SJSA1 (cell line): ENCODE measurements around the gene EIF1. TPM values are rescaled to one million over a fixed set of nuclear protein-coding genes. Genes with fewer than 3 reads are reported as not detected.
"Not testable (repeated sequence)": the region's sequence is repeated elsewhere in the genome, so short reads cannot be mapped to it uniquely, and the experiment has no call there.

Experiments
- DNase-seq, 2 experiments: peaks; one replicate each; pipeline ENCODE4 v3.0.0-alpha.2; 2015 to 2020; ENCODE audit warnings: low spot score in 2 of 2, low read depth in 1 of 2
- H3K27ac ChIP-seq: fragments of 250-450 bp; sonication (Bioruptor Pico); 2 replicates; pipeline ENCODE4 v1.5.1; 2020; ENCODE audit warnings: mild to moderate bottlenecking, moderate library complexity
- H3K27me3 ChIP-seq: fragments of 250-450 bp; sonication (Bioruptor Pico); replicated peaks from 2 replicates; pipeline ENCODE4 v1.5.1; 2020; ENCODE audit warnings: mild to moderate bottlenecking, moderate library complexity
- H3K36me3 ChIP-seq: fragments of 250-450 bp; sonication (Bioruptor Pico); 2 replicates; pipeline ENCODE4 v1.5.1; 2020; ENCODE audit warnings: mild to moderate bottlenecking
- H3K4me1 ChIP-seq: fragments of 250-450 bp; sonication (Bioruptor Pico); replicated peaks from 2 replicates; pipeline ENCODE4 v1.6.1; 2021; ENCODE audit warnings: mild to moderate bottlenecking
- H3K4me3 ChIP-seq: fragments of 250-450 bp; sonication (Bioruptor Pico); 2 replicates; pipeline ENCODE4 v1.5.1; 2020; ENCODE audit warnings: mild to moderate bottlenecking
- H3K9me3 ChIP-seq: fragments of 250-450 bp; sonication (Bioruptor Pico); replicated peaks from 2 replicates; pipeline ENCODE4 v1.5.1; 2020; ENCODE audit warnings: mild to moderate bottlenecking
- total RNA-seq: library from RNA; depleted of rRNA; stranded (reverse); fragments of >200 nt; shearing (Covaris generic); gene quantifications from 2 replicates; pipeline ENCODE4 v1.2.3, GENCODE V29; 2014; rRNA removed

The EIF1 gene
- 80.1 and 91.0 TPM in 2 replicates for total RNA-seq

DNA sequence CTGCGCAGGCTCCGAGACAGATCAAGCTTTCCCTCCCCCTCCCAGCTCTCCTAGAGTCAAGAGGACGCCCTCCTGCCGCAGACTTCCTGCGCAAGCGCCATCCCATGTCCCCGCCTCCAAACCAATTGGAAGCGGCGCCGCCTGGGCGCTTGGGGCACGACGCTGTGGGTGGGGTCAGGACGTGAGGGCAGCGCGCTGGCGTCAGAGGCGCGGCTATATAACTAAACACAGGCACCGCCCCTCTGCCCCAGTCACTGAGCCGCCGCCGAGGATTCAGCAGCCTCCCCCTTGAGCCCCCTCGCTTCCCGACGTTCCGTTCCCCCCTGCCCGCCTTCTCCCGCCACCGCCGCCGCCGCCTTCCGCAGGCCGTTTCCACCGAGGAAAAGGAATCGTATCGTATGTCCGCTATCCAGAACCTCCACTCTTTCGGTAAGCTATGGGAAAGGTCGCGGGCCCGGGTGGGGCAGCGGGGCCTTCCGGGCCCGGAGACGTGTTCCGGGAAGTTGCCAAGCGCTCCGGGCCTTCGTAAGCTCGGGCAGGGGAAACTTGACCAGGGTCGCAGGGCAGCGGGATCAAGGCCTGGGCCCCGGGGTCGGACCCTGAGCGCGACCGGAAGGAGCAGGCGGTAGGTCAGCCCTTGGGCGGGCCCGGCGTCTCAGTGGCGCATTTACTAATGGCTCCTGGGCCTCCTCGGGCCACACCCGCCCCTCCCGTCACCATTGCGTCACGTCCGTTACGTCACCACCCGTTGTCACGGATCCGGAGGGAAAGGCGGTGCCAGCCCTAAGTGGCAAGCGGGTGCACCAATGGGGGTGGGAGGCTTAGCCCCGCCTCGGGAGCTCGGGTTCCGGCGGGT is at the start of gene EIF1:
TSS of gene EIF1 (plus strand) at position 245 of the 856 bp plus-strand sequence. CDS start at position 399, 154 bp downstream.
- peak; percentile 99 for DNase-seq
- peaks cover 2% of the 10 kb centered on the region; the same call in 1 of the 2 replicates for H3K9me3 ChIP-seq
- H3K4me3 ChIP-seq, result peak within 1 kb of the TSS; percentile 96
- H3K27ac ChIP-seq, result peak within 1 kb of the TSS; percentile 100
- no peaks in the 10 kb centered on the region; the same call in 1 of the 2 replicates for H3K27me3 ChIP-seq
- H3K4me1 ChIP-seq, result peaks cover 13% of the 10 kb centered on the region; the same call in 1 of the 2 replicates
- H3K36me3 ChIP-seq, result peaks cover 52% of the 10 kb centered on the region

DNA sequence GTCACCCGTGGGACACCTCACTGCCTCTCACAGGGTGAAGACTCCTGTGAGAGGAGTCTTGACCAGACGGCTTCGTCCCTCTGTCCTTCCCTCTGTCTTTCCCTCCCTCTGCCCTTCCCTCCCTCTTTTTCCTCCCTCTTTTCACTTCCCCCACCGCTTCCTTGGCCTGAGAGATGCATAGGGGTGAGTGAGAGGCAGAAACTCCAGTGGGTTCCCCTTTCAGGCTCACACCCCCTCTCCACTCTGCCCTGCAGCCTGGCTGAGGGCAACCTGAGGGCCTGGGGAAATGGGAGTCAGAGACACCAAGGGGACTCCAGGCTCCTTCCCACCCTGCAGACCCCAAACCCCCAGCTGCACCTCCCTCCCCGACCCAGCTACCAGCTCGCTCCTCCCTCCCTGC is 49.7 kb upstream of the EIF1 start:
- Histone ChIP-seq H3K4me3 (no peak overlapping the region), H3K4me1 (peaks cover 52% of the 10 kb centered on the region), H3K9me3 (no peaks in the 10 kb centered on the region), H3K27me3 (no peaks in the 10 kb centered on the region), H3K27ac (no peak overlapping the region), H3K36me3 (no peaks in the 10 kb centered on the region)
- no peak for DNase-seq

DNA sequence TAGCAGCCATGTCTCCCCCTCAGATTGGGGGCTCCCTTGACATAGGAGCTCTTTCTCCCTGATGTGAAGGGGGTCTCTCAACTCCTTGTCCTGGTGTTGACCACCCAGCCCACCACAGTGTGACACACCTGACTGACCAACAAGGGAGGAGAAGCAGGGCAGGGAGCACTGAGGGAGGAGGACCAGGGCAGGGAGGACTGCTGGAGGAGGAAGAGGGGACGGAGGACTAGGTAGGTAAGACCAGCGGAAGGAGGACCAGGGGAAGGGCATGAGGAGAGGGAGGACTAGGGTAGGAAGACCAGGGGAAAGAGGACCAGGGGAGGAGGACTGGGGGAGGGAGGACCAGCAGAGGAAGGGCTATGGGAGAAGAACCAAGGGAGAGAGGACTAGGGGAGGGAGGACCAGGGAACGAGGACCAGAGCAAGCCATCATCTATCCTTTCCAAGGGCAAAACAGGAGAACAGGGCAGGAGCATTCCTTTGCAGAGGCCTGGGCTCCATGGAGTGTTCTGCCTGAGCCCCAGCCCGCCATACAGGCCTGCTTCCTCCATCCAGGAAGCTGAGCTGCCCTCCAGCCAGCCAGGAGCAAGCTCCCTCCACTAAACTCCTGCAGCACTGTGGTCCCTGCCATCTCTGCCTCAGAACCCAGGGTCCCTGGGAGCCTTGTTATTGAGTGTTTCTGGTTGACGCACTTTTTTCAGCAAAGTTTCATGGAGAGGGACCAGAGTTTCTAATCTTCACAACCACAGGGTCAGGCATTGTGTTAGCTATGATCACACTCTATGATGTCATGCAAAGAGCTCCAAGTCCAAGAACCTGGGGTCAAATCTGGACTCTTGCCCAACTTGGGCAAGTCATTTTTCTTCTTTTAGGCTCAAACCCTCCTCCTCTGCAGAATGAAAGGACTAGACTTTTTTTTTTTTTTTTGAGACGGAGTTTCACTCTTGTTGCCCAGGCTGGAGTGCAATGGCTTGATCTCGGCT is 48.9 kb upstream of the EIF1 start:
- Histone ChIP-seq H3K4me1 (peaks cover 44% of the 10 kb centered on the region), H3K4me3 (no peak overlapping the region), H3K36me3 (no peaks in the 10 kb centered on the region)

DNA sequence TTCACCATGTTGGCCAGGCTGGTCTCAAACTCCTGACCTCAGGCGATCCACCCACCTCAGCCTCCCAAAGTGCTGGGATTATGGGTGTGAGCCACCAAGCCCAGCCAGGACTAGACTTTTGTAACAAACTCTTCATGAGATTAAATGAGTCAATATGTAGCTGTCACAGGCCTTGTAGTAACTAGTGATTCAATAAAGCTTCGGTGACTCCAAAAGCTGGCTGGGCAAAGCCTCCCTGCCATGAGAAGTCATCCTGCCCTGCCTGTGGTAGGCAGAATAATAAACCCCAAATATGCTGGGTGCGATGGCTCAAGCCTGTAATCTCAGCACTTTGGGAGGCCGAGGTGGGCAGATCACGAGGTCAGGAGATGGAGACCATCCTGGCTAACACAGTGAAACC is 48.1 kb upstream of the EIF1 start:
- not testable (repeated sequence) for H3K9me3 ChIP-seq, H3K27ac ChIP-seq, H3K4me3 ChIP-seq, DNase-seq, H3K36me3 ChIP-seq, H3K27me3 ChIP-seq
- H3K4me1 ChIP-seq, result peaks cover 42% of the 10 kb centered on the region

More for the DNA sequence above, 48.9 kb upstream of the EIF1 start:
- no peak for DNase-seq
- Histone ChIP-seq H3K27ac (no peak overlapping the region), H3K27me3 (no peaks in the 10 kb centered on the region), H3K9me3 (no peaks in the 10 kb centered on the region)

DNA sequence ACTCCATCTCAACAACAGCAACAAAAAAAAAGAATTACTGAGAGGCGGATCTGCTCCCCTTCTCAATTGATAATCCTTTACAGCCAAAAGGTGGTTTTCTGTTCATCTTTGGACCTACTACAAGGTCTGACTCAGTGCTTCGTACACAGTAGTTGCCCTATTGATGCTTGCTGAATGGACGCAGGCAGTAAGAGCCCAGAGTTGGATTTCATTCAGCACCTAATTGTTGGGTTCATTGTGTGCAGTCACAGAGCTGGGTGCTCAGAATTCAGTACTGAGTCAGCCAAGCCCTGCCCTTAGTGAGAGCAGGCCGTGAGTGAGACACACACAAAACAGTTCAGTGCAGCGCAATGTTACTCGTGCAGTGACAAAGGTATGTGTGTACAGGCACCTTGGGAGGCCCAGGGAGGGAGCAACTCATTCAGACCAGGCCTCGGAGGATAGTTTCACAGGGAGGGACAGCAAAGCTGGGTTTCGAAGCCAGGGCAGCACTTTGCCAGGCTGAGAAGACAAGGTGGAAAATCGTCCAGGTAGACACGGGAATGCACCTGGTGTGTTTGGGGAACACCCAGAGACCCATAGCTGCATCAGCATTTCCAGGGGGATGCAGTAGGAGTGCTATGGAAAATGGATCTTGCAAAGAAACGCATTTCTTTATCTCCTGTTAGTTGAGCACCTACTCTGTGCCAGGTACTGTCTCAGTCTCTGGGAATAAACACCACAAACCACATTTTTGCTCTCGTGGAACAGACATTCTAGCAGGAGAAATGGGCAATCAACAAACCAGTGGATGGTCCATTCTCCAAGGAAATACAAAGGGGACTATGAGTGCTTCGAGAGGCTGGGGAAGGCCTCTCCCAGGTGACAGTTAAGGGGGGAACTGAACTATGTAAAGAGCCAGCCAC is 46.2 kb upstream of the EIF1 start:
- Histone ChIP-seq H3K4me3 (no peak overlapping the region), H3K36me3 (no peaks in the 10 kb centered on the region), H3K27me3 (no peaks in the 10 kb centered on the region), H3K9me3 (no peaks in the 10 kb centered on the region), H3K27ac (no peak overlapping the region), H3K4me1 (peaks cover 38% of the 10 kb centered on the region)
- DNase-seq, result peak in 1 of 2 experiments; percentile 22

DNA sequence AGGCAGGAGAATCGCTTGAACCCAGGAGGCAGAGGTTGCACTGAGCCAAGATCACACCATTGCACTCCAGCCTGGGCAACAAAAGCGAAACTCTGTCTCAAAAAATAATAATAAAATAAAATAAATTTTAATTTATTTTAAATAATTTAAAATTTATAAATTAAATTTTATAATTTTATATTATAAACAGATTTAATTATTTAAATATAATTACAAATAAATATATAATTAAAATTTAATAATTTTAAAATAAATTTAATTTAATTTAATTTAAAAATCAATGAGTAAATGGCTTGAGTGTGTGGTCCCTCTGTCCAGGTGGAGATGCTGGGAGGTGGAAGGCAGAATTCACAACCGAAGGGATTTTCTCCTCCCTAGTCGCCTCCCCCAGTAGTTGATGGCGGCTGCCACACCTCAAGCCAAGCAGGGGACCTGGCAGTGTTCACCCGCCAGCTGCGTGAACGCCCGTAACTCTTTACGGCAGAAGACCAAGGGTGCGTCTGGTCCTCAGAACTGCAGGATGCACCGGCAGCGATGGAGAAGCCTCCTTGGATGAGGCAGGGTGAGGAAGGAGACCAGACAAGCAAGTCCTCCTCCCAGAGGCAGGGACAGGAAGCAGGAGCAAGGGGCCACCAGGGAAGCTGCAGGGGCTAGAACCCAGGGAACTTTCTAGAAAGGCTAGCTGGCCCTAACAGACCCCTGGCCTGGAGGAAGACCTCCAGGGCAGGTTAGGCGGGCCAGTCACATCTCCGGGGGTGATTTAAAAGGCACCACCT is 41.5 kb upstream of the EIF1 start:
- H3K36me3 ChIP-seq, result no peaks in the 10 kb centered on the region
- peaks cover 35% of the 10 kb centered on the region for H3K4me1 ChIP-seq
- H3K4me3 ChIP-seq, result no peak overlapping the region
- H3K9me3 ChIP-seq, result no peaks in the 10 kb centered on the region
- no peak overlapping the region for H3K27ac ChIP-seq
- H3K27me3 ChIP-seq, result no peaks in the 10 kb centered on the region
- no peak for DNase-seq

DNA sequence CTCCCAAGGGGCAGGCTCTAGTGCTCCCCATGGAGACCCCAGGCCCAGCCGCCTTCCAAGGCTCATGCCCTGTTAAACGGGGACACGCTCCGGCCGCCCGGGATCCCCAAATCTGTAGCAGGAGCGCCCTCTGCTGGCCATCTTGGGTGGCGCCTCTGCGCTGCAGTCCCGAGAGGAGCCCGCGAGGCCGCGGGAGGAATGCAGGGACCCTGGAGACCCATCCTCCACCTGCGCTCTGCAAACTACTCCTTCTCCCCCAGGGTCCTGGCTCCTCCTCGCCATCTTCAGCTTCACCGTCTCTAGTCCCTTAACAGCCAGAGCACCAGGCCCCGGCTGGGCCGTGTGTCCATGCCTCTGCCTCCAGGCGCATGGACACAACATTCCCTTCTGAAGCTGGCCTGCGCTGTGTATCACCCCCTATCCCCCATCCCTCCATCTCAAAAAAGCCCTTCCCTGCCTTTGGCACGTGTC is 40.7 kb upstream of the EIF1 start:
- Histone ChIP-seq H3K36me3 (no peaks in the 10 kb centered on the region), H3K4me1 (peaks cover 29% of the 10 kb centered on the region), H3K27ac (no peak overlapping the region), H3K9me3 (no peaks in the 10 kb centered on the region), H3K27me3 (no peaks in the 10 kb centered on the region), H3K4me3 (peak overlapping the region; percentile 21)
- peak; percentile 88 to 91 for DNase-seq

DNA sequence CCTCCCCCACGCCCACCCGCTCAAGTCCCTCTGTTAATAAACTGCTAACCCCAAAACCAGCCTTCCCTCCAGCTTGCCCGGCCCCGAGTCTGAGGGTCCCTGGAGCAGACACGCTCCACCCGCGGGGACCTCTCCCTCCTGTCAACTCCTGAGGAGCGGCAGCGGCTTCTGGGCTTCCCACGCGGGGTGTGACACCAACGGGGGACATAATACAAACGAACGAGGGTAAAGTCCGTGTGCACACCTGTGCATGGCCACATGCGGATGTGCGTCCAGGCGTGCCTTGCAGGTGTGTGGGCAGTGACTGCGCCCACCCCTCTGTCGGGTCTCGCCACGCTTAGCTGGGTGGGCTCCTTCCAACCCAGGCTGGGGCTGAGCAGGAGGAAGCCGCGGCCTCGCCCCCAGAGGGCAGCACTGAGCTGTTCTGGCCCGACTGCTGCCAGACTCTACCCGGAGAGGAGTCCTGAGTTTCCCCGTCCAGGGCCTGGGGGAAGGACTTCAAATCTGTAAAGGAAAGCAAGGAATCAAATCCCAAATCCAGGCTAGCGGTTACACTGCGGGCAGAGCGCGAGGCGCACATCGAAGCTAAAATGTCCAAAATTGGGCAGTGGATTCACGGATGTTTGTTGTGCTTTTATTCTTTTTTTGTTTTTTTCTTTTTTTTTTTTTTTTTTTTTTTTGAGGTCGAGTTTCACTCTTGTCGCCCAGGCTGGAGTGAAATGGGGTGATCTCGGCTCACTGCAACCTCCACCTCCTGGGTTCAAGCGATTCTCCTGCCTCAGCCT is 40.1 kb upstream of the EIF1 start:
- H3K36me3 ChIP-seq, result no peaks in the 10 kb centered on the region
- 0 out of 2 replicates have a peak overlapping the region, but pooled peaks have one; percentile 26 for H3K27ac ChIP-seq

DNA sequence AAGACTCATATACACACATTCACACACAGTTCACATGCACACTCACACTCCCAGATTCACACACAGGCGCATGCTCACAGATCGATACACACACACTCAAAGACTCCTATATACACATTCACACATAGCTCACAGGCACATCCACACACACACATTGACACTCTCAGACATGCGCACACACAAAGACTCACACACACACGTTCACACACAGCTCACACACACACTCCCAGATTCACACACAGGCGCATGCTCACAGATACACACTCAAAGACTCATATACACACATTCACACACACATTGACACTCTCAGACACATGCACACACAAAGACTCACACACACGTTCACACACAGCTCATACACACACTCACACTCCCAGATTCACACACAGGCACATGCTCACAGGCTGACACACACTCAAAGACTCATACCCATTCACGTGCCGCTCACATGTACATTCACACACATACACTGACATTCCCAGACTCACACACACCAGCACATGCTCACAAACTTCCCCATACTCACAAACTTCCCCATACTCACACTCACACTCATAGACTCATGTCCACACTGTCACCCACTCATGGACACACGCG is 38.7 kb upstream of the EIF1 start:
- Histone ChIP-seq H3K27ac (no peak overlapping the region), H3K36me3 (no peaks in the 10 kb centered on the region), H3K4me1 (peaks cover 29% of the 10 kb centered on the region), H3K27me3 (no peaks in the 10 kb centered on the region), H3K4me3 (no peak overlapping the region), H3K9me3 (no peaks in the 10 kb centered on the region)
- no peak for DNase-seq

More for the DNA sequence above, 40.1 kb upstream of the EIF1 start:
- peaks cover 29% of the 10 kb centered on the region for H3K4me1 ChIP-seq
- peak overlapping the region; percentile 21 for H3K4me3 ChIP-seq
- no peaks in the 10 kb centered on the region for H3K9me3 ChIP-seq
- DNase-seq, result peak; percentile 84 to 88
- H3K27me3 ChIP-seq, result no peaks in the 10 kb centered on the region

DNA sequence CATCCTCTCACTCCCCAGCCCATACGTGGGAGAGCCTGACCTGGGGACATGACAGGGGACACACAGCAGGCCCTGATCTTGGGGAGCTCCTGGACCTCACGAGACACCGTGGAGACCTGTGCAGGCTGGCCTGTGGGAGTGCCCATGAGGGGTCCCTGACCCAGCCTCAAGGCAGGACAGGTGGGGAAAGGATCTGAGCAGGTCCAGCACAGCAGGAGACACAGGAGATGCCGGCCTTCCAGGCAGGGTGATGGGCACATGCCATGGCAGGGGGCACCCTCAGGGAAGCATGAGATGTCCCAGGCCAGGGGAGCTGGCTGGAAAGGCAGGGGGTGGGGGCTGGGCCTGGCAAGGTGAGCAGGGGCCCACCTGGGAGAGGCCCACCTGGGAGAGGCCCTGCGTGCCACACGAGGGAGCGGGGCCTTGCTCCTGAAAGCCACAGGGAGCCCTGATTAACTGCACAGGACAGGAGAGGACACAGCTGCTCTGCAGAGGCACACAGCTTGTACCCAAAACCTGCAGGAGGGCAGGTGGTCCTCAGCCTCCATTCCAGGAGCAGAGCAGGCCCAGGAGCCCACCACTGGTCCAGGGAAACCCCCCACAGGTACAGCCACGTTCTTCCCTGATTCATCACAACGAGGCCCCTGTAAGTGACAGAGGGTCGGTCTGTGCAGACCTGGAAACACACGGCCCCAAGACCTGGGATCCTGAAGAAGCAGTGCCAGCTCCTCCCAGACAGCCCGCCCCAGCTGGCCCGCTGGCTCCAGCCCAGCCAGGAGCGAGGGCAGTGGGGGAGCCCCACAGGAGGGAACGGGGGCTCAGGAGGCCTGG is 37.7 kb upstream of the EIF1 start:
- Histone ChIP-seq H3K9me3 (no peaks in the 10 kb centered on the region), H3K27ac (no peak overlapping the region), H3K36me3 (no peaks in the 10 kb centered on the region), H3K4me1 (peaks cover 21% of the 10 kb centered on the region), H3K27me3 (no peaks in the 10 kb centered on the region), H3K4me3 (no peak overlapping the region)
- peak in 1 of 2 experiments; percentile 36 for DNase-seq
